RWPE1 (cell line): ENCODE data around the gene STX1B.

Source experiments
- CTCF ChIA-PET: fragments of 350-600 bp; sonication (Branson Sonifier 250); formaldehyde crosslinking; extraction: SDS; loops from one replicate; lab custom pipeline; 2021; lab: Yijun Ruan, JAX
- POLR2A ChIA-PET: fragments of 400-600 bp; formaldehyde crosslinking; extraction: SDS; loops from one replicate; lab custom pipeline; 2020; ENCODE audit warnings: antibody characterized with exemption; ENCODE audit not compliant: low non-redundant PET; lab: Yijun Ruan, JAX
- DNase-seq: peaks from one replicate; pipeline ENCODE4 v3.0.0; 2012; ENCODE audit warnings: low spot score
- H3K27ac ChIP-seq: fragments of 450-650 bp; 2 replicates; pipeline ENCODE4 v1.5.1; 2017
- CTCF ChIP-seq: fragments of 450-650 bp; conservative IDR thresholded peaks from 2 replicates; pipeline ENCODE4 v1.5.1; 2017; ENCODE audit warnings: low read depth, mild to moderate bottlenecking

STX1B gene

GRCh38 chr16:30965436-30965835 lies 45.0 kb downstream of the STX1B start:
- ChIA-PET POLR2A (no interaction called here), CTCF (no interaction called here)
- H3K27ac ChIP-seq, result no peak overlapping the region
- no peak for DNase-seq
- TF ChIP-seq CTCF, result no peak

GRCh38 chr16:30964574-30965226 lies 45.7 kb downstream of the STX1B start:
- no peak overlapping the region for H3K27ac ChIP-seq
- TF ChIP-seq CTCF, result no peak
- no peak for DNase-seq
- ChIA-PET POLR2A (interaction anchor here (0.6 kb wide), 1 partner anchor 160 kb away, joined by 6 read pairs; no protein-coding TSS in a partner anchor), CTCF (interaction anchor here (0.7 to 1.3 kb wide), 2 partner anchors 20 to 401 kb away, joined by 3 to 5 read pairs; partner anchors contain the start of gene HSD3B7)

- TF ChIP-seq CTCF, result no peak
- DNase-seq, result no peak
- ChIA-PET CTCF (interaction anchor here (0.7 to 1.3 kb wide), 2 partner anchors 21 to 402 kb away, joined by 3 to 5 read pairs; partner anchors contain the start of gene HSD3B7), POLR2A (interaction anchor here (0.6 kb wide), 1 partner anchor 161 kb away, joined by 6 read pairs; no protein-coding TSS in a partner anchor)
- H3K27ac ChIP-seq, result no peak overlapping the region
Observed at GRCh38 chr16:30963925-30964511, 46.4 kb downstream of the STX1B start.

- no peak for TF ChIP-seq CTCF
- DNase-seq, result no peak
- ChIA-PET CTCF (interaction anchor here (0.7 kb wide), 1 partner anchor 119 kb away, joined by 6 read pairs; no protein-coding TSS in a partner anchor), POLR2A (no interaction called here)
- H3K27ac ChIP-seq, result no peak overlapping the region
Observed at GRCh38 chr16:30961384-30961783, 49.1 kb downstream of the STX1B start.

- CTCF ChIA-PET, result interaction anchor here (0.5 kb wide), 1 partner anchor 119 kb away, joined by 3 read pairs; no protein-coding TSS in a partner anchor
- DNase-seq, result peak; percentile 79
- POLR2A ChIA-PET, result no interaction called here
- TF ChIP-seq CTCF, result no peak
- peak overlapping the region; percentile 99 for H3K27ac ChIP-seq
Observed at GRCh38 chr16:30958175-30959079, 52.0 kb downstream of the STX1B start.

- DNase-seq, result peak; percentile 95
- CTCF ChIA-PET, result no interaction called here
- peak within 1 kb of the TSS; percentile 99 for H3K27ac ChIP-seq
- POLR2A ChIA-PET, result no interaction called here
- no peak for TF ChIP-seq CTCF
Observed at GRCh38 chr16:30957456-30958174, 52.8 kb downstream of the STX1B start, which contains the start of gene SETD1A. Gene SETD1A (plus strand): TSS chr16:30957754. CDS start chr16:30958732, 978 bp downstream.
